Gastroesophageal sphincter (tissue), 4 donors: ENCODE measurements around the gene ARMCX6. TPM values are rescaled to one million over a fixed set of nuclear protein-coding genes. Genes with fewer than 3 reads are reported as not detected.

Experiments used
- ATAC-seq: fragments of 150-250 bp; one replicate; pipeline ENCODE4 v1.9.1; 2016; ENCODE audit warnings: mild to moderate bottlenecking, moderate library complexity
- H3K27ac ChIP-seq, 4 donors: fragments of 200-600 bp; sonication (generic) in 3 of 4; 1 replicate in 3 of 4; 2 replicates in 1 of 4; pipeline ENCODE4 v1.5.1; 2016 to 2019
- H3K27me3 ChIP-seq: fragments of 200-600 bp; sonication (generic); one replicate; pipeline ENCODE4 v1.5.1; 2019
- H3K36me3 ChIP-seq, 2 donors: fragments of 200-600 bp; sonication (generic); one replicate each; pipeline ENCODE4 v1.5.1; 2019; ENCODE audit warnings: control low read depth in 1 of 2
- H3K4me1 ChIP-seq, 3 donors: fragments of 200-600 bp; sonication (generic); 1 replicate in 2 of 3; 2 replicates in 1 of 3; pipeline ENCODE4 v1.5.1; 2016 to 2019; ENCODE audit warnings: control low read depth in 2 of 3
- H3K4me3 ChIP-seq, 2 donors: fragments of 200-600 bp; sonication (generic); one replicate each; pipeline ENCODE4 v1.5.1; 2019; ENCODE audit warnings: mild to moderate bottlenecking in 1 of 2, moderate library complexity in 1 of 2
- H3K9me3 ChIP-seq, 3 donors: fragments of 200-600 bp; sonication (generic); one replicate each; pipeline ENCODE4 v1.5.1; 2017 to 2019; ENCODE audit warnings: control low read depth in 2 of 3
- CTCF ChIP-seq, 4 experiments: fragments of 200-600 bp in 2 of 4; fragments of 450-650 bp in 2 of 4; sonication (generic) in 1 of 4; IDR thresholded peaks; one replicate each; pipeline ENCODE4 v1.5.1; 2017 to 2019; ENCODE audit warnings: antibody characterized with exemption in 4 of 4, mild to moderate bottlenecking in 2 of 4, moderate library complexity in 2 of 4
- EP300 ChIP-seq: sonication (generic); formaldehyde crosslinking; IDR thresholded peaks from one replicate; pipeline ENCODE4 v1.6.1; 2017; ENCODE audit warnings: antibody characterized with exemption, mild to moderate bottlenecking
- POLR2A ChIP-seq, 2 donors: fragments of 450-650 bp; IDR thresholded peaks; one replicate each; pipeline ENCODE4 v1.6.1; 2017; ENCODE audit warnings: antibody characterized with exemption in 2 of 2, mild to moderate bottlenecking in 2 of 2, moderate library complexity in 1 of 2
- POLR2AphosphoS5 ChIP-seq: sonication (generic); formaldehyde crosslinking; IDR thresholded peaks from one replicate; pipeline ENCODE4 v1.6.1; 2017; ENCODE audit warnings: antibody characterized with exemption
- WGBS, 2 donors: methylation state at CpG; one replicate each; pipeline ENCODE4 v1.1.5; 2018; ENCODE audit warnings: low coverage in 1 of 2; 5-methylcytosine and 5-hydroxymethylcytosine counted together
- total RNA-seq, 4 donors: library from RNA; depleted of rRNA; stranded (reverse); fragments of >200 nt; gene quantifications; one replicate each; pipeline ENCODE4 v1.1.0, GENCODE V29; 2016

ARMCX6 gene
- 10 to 100 TPM; 10.1 to 33.7 (median 18.6) TPM for total RNA-seq

- Histone ChIP-seq H3K36me3 (no peaks in the 10 kb centered on the region), H3K4me3 (peak within 1 kb of the TSS; percentile 66 to 79), H3K9me3 (no peaks in the 10 kb centered on the region), H3K27me3 (no peaks in the 10 kb centered on the region), H3K27ac (peak within 1 kb of the TSS; percentile 54 to 88 (median 82)), H3K4me1 (peaks cover 0 to 18% (median 0%) of the 10 kb centered on the region in 3 donors)
- ATAC-seq, result peak; percentile 88
- TF ChIP-seq CTCF (IDR thresholded peaks at IDR 0.05) (peak in 2 of 4 experiments; percentile 28 to 60), POLR2AphosphoS5 (no peak), EP300 (no peak), POLR2A (IDR thresholded peaks at IDR 0.05) (no peak)
- 0 to 25% methylated on average over 1 to 13 of the region's 39 CpGs for WGBS, 2 donors
These were observed at the start of gene ARMCX6 for GRCh38 chrX:101617211-101618191. TSS of gene ARMCX6 (minus strand) at chrX:101618000. CDS start at chrX:101616620, 1,380 bp downstream.

- H3K27ac ChIP-seq, result peak within 1 kb of the TSS; percentile 77 to 85 (median 82)
- H3K4me3 ChIP-seq, result peak within 1 kb of the TSS; percentile 62 to 98
- H3K27me3 ChIP-seq, result no peaks in the 10 kb centered on the region
- ATAC-seq, result peak; percentile 75
- WGBS, 2 donors, result 0 to 39% methylated on average over 6 to 10 of the region's 22 CpGs
- H3K9me3 ChIP-seq, result no peaks in the 10 kb centered on the region
- peak; percentile 46 to 60 for TF ChIP-seq POLR2A (IDR thresholded peaks at IDR 0.05)
- TF ChIP-seq POLR2AphosphoS5, result peak; percentile 92
- TF ChIP-seq EP300, result no peak
- H3K4me1 ChIP-seq, result peaks cover 0 to 17% (median 0%) of the 10 kb centered on the region in 3 donors
- H3K36me3 ChIP-seq, result peaks cover 0 to 19% of the 10 kb centered on the region in 2 donors
These were observed 41.8 kb upstream of the ARMCX6 start, which contains the start of gene ARMCX2 for GRCh38 chrX:101659601-101660063. TSS of gene ARMCX2 (minus strand) at chrX:101659850. CDS start at chrX:101657588, 2,262 bp downstream.

- Histone ChIP-seq H3K9me3 (no peaks in the 10 kb centered on the region), H3K27me3 (no peaks in the 10 kb centered on the region), H3K27ac (peak overlapping the region; percentile 77 to 85 (median 82)), H3K4me3 (peak overlapping the region; percentile 62 to 98), H3K36me3 (peaks cover 0 to 19% of the 10 kb centered on the region in 2 donors), H3K4me1 (peaks cover 0 to 17% (median 0%) of the 10 kb centered on the region in 3 donors)
- no peak for TF ChIP-seq CTCF (IDR thresholded peaks at IDR 0.05)
- peak in 1 of 2 donors; percentile 12 for TF ChIP-seq POLR2A (IDR thresholded peaks at IDR 0.05)
- TF ChIP-seq POLR2AphosphoS5, result peak; percentile 9
- ATAC-seq, result peak; percentile 71
- WGBS, 2 donors, result 0 to 3% methylated on average over 3 to 6 of the region's 38 CpGs
These were observed 41.1 kb upstream of the ARMCX6 start for GRCh38 chrX:101658661-101659491.

- H3K27ac ChIP-seq, result no peak overlapping the region
- WGBS, 2 donors, result 40% methylated on average over 1 of the region's 12 CpGs; no CpG with 5 or more reads in 1 of the 2 donors
- TF ChIP-seq POLR2A (IDR thresholded peaks at IDR 0.05) (no peak), CTCF (IDR thresholded peaks at IDR 0.05) (no peak), EP300 (no peak), POLR2AphosphoS5 (no peak)
- peaks cover 0 to 19% of the 10 kb centered on the region in 2 donors for H3K36me3 ChIP-seq
- peaks cover 0 to 17% (median 0%) of the 10 kb centered on the region in 3 donors for H3K4me1 ChIP-seq
- H3K27me3 ChIP-seq, result no peaks in the 10 kb centered on the region
- H3K9me3 ChIP-seq, result no peaks in the 10 kb centered on the region
- no peak for ATAC-seq
- no peak overlapping the region for H3K4me3 ChIP-seq
These were observed 39.7 kb upstream of the ARMCX6 start for GRCh38 chrX:101657495-101657894.
